ENCODE data around the gene ZNF804B.

- TF ChIP-seq ZNF8 (CRISPR knock-in tag; IDR thresholded peaks at IDR 0.05) = no peak
- no peak for TF ChIP-seq SNAI2 (CRISPR knock-in tag; IDR thresholded peaks at IDR 0.05)
- no peak for TF ChIP-seq BACH2 (CRISPR knock-in tag; IDR thresholded peaks at IDR 0.05; ENCODE audit: borderline replicate concordance)
- no peak for TF ChIP-seq ZC3H10 (CRISPR knock-in tag; IDR thresholded peaks at IDR 0.05)
- no peak for TF ChIP-seq ZFP30 (CRISPR knock-in tag; IDR thresholded peaks at IDR 0.05)
- TF ChIP-seq PPARA (CRISPR knock-in tag; IDR thresholded peaks at IDR 0.05; ENCODE audit: borderline replicate concordance) = no peak
- TF ChIP-seq ZNF70 (CRISPR knock-in tag; IDR thresholded peaks at IDR 0.05) = no peak
- TF ChIP-seq PATZ1 (CRISPR knock-in tag; IDR thresholded peaks at IDR 0.05; ENCODE audit: borderline replicate concordance) = no peak
- TF ChIP-seq ZFP3 (CRISPR knock-in tag; IDR thresholded peaks at IDR 0.05) = no peak
- TF ChIP-seq ARNTL (CRISPR knock-in tag; IDR thresholded peaks at IDR 0.05; ENCODE audit: borderline replicate concordance, low read depth) = no peak
- no peak for TF ChIP-seq TOX (CRISPR knock-in tag; IDR thresholded peaks at IDR 0.05; ENCODE audit: borderline replicate concordance)
Observed at GRCh38 chr7:89200758-89201157, 441.3 kb downstream of the ZNF804B start.

Data from SK-N-SH treated with all-trans-retinoic acid at 6 μM for 48 hours (cell line).